Chondrocyte (in vitro differentiated cells): Measurements from ENCODE around the gene PRDM2. TPM values are rescaled to one million over a fixed set of nuclear protein-coding genes. Genes with fewer than 3 reads are reported as not detected.
"Not testable (repeated sequence)": the region's sequence is repeated elsewhere in the genome, so short reads cannot be mapped to it uniquely, and the experiment has no call there.

ENCODE experiments used
- DNase-seq: peaks from one replicate; pipeline ENCODE4 v3.0.0; 2021; ENCODE audit warnings: mixed read lengths, low spot score
- H3K27ac Mint-ChIP-seq: one replicate; pipeline ENCODE4 v1.8.0; 2021; ENCODE audit warnings: mild to moderate bottlenecking, moderate library complexity, mixed read lengths; ENCODE audit not compliant: unreplicated experiment
- H3K27me3 Mint-ChIP-seq: 2 replicates; pipeline ENCODE4 v1.8.0; 2021; ENCODE audit warnings: low read depth, mixed read lengths
- H3K36me3 Mint-ChIP-seq: 2 replicates; pipeline ENCODE4 v1.8.0; 2021; ENCODE audit warnings: low read depth, mixed read lengths
- H3K4me1 Mint-ChIP-seq: 2 replicates; pipeline ENCODE4 v1.8.0; 2021; ENCODE audit warnings: low read depth, mild to moderate bottlenecking, mixed read lengths
- H3K4me3 Mint-ChIP-seq: one replicate; pipeline ENCODE4 v1.8.0; 2021; ENCODE audit warnings: mild to moderate bottlenecking, moderate library complexity, mixed read lengths; ENCODE audit not compliant: unreplicated experiment
- H3K9me3 Mint-ChIP-seq: 2 replicates; pipeline ENCODE4 v1.8.0; 2021; ENCODE audit warnings: low read depth, mixed read lengths
- CTCF ChIP-seq: fragments of 200-600 bp; sonication (generic); IDR thresholded peaks from 2 replicates; pipeline ENCODE4 v1.5.0; 2021; ENCODE audit warnings: antibody characterized with exemption, mild to moderate bottlenecking, moderate library complexity
- total RNA-seq: library from RNA; stranded (reverse); gene quantifications from 3 replicates; pipeline ENCODE4 v1.2.1, GENCODE V29; 2021

The PRDM2 gene
- total RNA-seq, 1 donor from 2014 or later = 36.8 TPM

- no peaks in the 10 kb centered on the region for H3K27me3 Mint-ChIP-seq
- H3K9me3 Mint-ChIP-seq = no peaks in the 10 kb centered on the region
- H3K4me3 Mint-ChIP-seq = no peak overlapping the region
These were observed 14.9 kb downstream of the PRDM2 start for GRCh38 chr1:13714851-13715250.

DNA sequence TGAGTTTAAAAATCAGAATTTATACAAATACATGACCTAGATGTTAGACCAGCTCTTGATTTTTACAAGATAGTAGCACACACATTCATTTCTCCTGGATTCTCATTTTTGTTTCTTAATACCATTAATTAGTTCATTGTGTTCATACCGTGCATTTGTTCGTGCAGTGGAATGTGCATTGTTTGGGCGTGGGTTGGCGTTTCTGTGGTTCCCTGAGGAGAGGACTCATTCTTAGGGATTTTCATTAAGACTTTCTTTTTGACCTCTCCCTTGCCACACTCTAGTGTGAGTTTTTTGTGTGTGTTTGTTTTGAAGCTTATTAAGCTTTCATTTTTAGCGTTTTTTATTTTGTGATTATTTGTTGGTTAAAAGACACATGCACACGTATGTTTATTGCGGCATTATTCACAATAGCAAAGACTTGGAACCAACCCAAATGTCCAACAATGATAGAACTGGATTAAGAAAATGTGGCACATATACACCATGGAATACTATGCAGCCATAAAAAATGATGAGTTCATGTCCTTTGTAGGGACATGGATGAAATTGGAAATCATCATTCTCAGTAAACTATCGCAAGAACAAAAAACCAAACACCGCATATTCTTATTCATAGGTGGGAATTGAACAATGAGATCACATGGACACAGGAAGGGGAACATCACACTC, 15.8 kb downstream of the PRDM2 start:
- not testable (repeated sequence) for H3K4me1 Mint-ChIP-seq, H3K4me3 Mint-ChIP-seq, H3K9me3 Mint-ChIP-seq, H3K36me3 Mint-ChIP-seq, H3K27me3 Mint-ChIP-seq, H3K27ac Mint-ChIP-seq, DNase-seq

More at GRCh38 chr1:13714851-13715250, 14.9 kb downstream of the PRDM2 start:
- Mint-ChIP-seq H3K36me3 (no peaks in the 10 kb centered on the region), H3K27ac (no peak overlapping the region), H3K4me1 (peaks cover 10% of the 10 kb centered on the region)
- TF ChIP-seq CTCF = peak; percentile 71
- DNase-seq = no peak

GRCh38 chr1:13722808-13723360, 22.9 kb downstream of the PRDM2 start:
- no peak for TF ChIP-seq CTCF
- peaks cover 18% of the 10 kb centered on the region for H3K4me1 Mint-ChIP-seq
- H3K4me3 Mint-ChIP-seq = no peak overlapping the region
- peak overlapping the region; percentile 11 for H3K27ac Mint-ChIP-seq
- no peaks in the 10 kb centered on the region for H3K9me3 Mint-ChIP-seq
- no peaks in the 10 kb centered on the region for H3K27me3 Mint-ChIP-seq
- no peak for DNase-seq
- no peaks in the 10 kb centered on the region for H3K36me3 Mint-ChIP-seq

GRCh38 chr1:13723810-13724209, 23.8 kb downstream of the PRDM2 start:
- Mint-ChIP-seq H3K4me1 (peaks cover 27% of the 10 kb centered on the region), H3K27me3 (no peaks in the 10 kb centered on the region), H3K27ac (no peak overlapping the region), H3K4me3 (no peak overlapping the region), H3K9me3 (no peaks in the 10 kb centered on the region), H3K36me3 (no peaks in the 10 kb centered on the region)
- no peak for TF ChIP-seq CTCF
- DNase-seq = no peak

- no peak for DNase-seq
These were observed 25.8 kb downstream of the PRDM2 start for GRCh38 chr1:13725714-13726175.

More at GRCh38 chr1:13725714-13726175, 25.8 kb downstream of the PRDM2 start:
- H3K4me3 Mint-ChIP-seq = no peak overlapping the region
- TF ChIP-seq CTCF = peak; percentile 76
- H3K27me3 Mint-ChIP-seq = no peaks in the 10 kb centered on the region
- no peaks in the 10 kb centered on the region for H3K36me3 Mint-ChIP-seq
- H3K4me1 Mint-ChIP-seq = peaks cover 36% of the 10 kb centered on the region
- no peaks in the 10 kb centered on the region for H3K9me3 Mint-ChIP-seq
- H3K27ac Mint-ChIP-seq = peak overlapping the region; percentile 3
